Activated CD8-positive, alpha-beta T cell treated with anti-CD3 and anti-CD28 coated beads, Interleukin-2, amount 10 ng/mL, durations not matched to agents 7 days and 5 days (primary cell): ENCODE results near the gene SELENOS. TPM values are rescaled to one million over a fixed set of nuclear protein-coding genes. Genes with fewer than 3 reads are reported as not detected.

Experiments
- ATAC-seq: fragments of 150-1000 bp; cut with Tn5 transposase; one replicate; pipeline ENCODE4 v1.10.0; 2021; ENCODE audit warnings: moderate library complexity
- CTCF ChIA-PET: fragments of 350-600 bp; sonication (Branson Sonifier 250); formaldehyde crosslinking; loops from one replicate; lab custom pipeline; 2021; ENCODE audit warnings: antibody characterized with exemption; lab: Charles Lee
- POLR2A ChIA-PET: fragments of 350-600 bp; sonication (Branson Sonifier 250); formaldehyde crosslinking; loops from one replicate; lab custom pipeline; 2021; ENCODE audit warnings: antibody characterized with exemption; lab: Charles Lee
- DNase-seq: peaks from one replicate; pipeline ENCODE4 v3.0.0-alpha.2; 2020
- H3K27ac Mint-ChIP-seq: one replicate; pipeline ENCODE4 v1.8.0; 2021; ENCODE audit warnings: mild to moderate bottlenecking, mixed read lengths
- H3K27me3 Mint-ChIP-seq: one replicate; pipeline ENCODE4 v1.8.0; 2021; ENCODE audit warnings: low read depth, mixed read lengths
- H3K36me3 Mint-ChIP-seq: one replicate; pipeline ENCODE4 v1.8.0; 2021; ENCODE audit warnings: low read depth, mixed read lengths
- H3K4me1 Mint-ChIP-seq: one replicate; pipeline ENCODE4 v1.8.0; 2021; ENCODE audit warnings: low read depth, mixed read lengths
- H3K4me3 Mint-ChIP-seq: one replicate; pipeline ENCODE4 v1.8.0; 2021; ENCODE audit warnings: mild to moderate bottlenecking, mixed read lengths
- H3K9me3 Mint-ChIP-seq: one replicate; pipeline ENCODE4 v1.8.0; 2022; ENCODE audit warnings: mixed read lengths; ENCODE audit not compliant: insufficient read depth
- total RNA-seq, 2 experiments: library from RNA; stranded (reverse); gene quantifications; one replicate each; pipeline ENCODE4 v1.2.3, GENCODE V29; 2021

The SELENOS gene
- total RNA-seq, 2 experiments from 2014 or later: 29.8 to 32.2 TPM

- Mint-ChIP-seq H3K27me3 (no peaks in the 10 kb centered on the region), H3K4me1 (peaks cover 36% of the 10 kb centered on the region), H3K27ac (no peak overlapping the region), H3K36me3 (no peaks in the 10 kb centered on the region), H3K4me3 (no peak overlapping the region), H3K9me3 (no peaks in the 10 kb centered on the region)
- DNase-seq: no peak
- no peak for ATAC-seq
- ChIA-PET CTCF (interaction anchor here (1.1 to 4.2 kb wide), 4 partner anchors 19 to 317 kb away, joined by 3 to 42 read pairs (median 16); no protein-coding TSS in a partner anchor), POLR2A (interaction anchor here (0.6 to 2.7 kb wide), 5 partner anchors 21 to 716 kb away, joined by 3 to 36 read pairs (median 3); partner anchors contain the start of gene SNRPA1)
Observed at GRCh38 chr15:101318839-101319238, 41.6 kb upstream of the SELENOS start.

GRCh38 chr15:101318147-101318819 is 41.0 kb upstream of the SELENOS start:
- no peak overlapping the region for H3K27ac Mint-ChIP-seq
- CTCF ChIA-PET: interaction anchor here (1.1 to 4.2 kb wide), 6 partner anchors 12 to 323 kb away, joined by 3 to 42 read pairs (median 6); no protein-coding TSS in a partner anchor

DNA sequence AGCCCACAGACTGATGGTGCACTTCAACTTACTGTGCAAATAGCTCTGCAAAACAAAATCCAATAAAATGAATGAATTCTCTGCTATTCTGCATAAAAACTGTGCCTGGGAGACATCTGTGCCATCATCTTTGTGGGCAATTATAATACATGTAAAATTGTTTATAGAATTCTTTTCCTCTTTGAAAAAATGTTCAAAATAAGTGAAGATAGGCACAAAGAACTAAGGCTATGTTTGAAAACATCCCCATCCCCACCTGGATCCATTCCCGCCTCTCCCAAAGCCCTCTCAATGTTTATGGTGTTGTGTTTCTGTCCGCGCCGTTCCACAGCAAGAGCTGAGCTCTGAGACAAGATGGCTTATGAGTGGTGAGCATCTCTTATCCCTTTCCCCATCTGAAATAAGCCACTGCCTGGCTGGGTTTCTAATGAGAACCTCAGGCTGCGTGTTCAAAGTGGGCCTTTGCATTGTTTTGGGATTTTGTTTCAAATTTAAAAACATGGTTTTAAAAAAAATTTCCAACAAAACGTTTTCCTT is 40.1 kb upstream of the SELENOS start:
- Mint-ChIP-seq H3K27ac (peak overlapping the region; percentile 29), H3K4me1 (peaks cover 32% of the 10 kb centered on the region), H3K27me3 (no peaks in the 10 kb centered on the region), H3K36me3 (no peaks in the 10 kb centered on the region), H3K4me3 (no peak overlapping the region), H3K9me3 (no peaks in the 10 kb centered on the region)
- ChIA-PET POLR2A (no interaction called here), CTCF (interaction anchor here (1.2 to 4.2 kb wide), 3 partner anchors 11 to 324 kb away, joined by 5 to 30 read pairs (median 6); no protein-coding TSS in a partner anchor)
- DNase-seq (no peak), ATAC-seq (no peak)

More at GRCh38 chr15:101318147-101318819, 41.0 kb upstream of the SELENOS start:
- Mint-ChIP-seq H3K4me3 (no peak overlapping the region), H3K4me1 (peaks cover 36% of the 10 kb centered on the region), H3K27me3 (no peaks in the 10 kb centered on the region), H3K36me3 (no peaks in the 10 kb centered on the region), H3K9me3 (no peaks in the 10 kb centered on the region)
- POLR2A ChIA-PET: interaction anchor here (0.7 to 1.3 kb wide), 2 partner anchors 21 to 24 kb away, joined by 3 to 4 read pairs; partner anchors contain the start of gene SNRPA1
- DNase-seq (no peak), ATAC-seq (no peak)

GRCh38 chr15:101316529-101316928 is 39.2 kb upstream of the SELENOS start:
- ChIA-PET POLR2A (no interaction called here), CTCF (interaction anchor here (0.7 to 2.5 kb wide), 3 partner anchors 10 to 54 kb away, joined by 3 to 6 read pairs (median 3); no protein-coding TSS in a partner anchor)
- H3K27me3 Mint-ChIP-seq: no peaks in the 10 kb centered on the region
- no peaks in the 10 kb centered on the region for H3K9me3 Mint-ChIP-seq
- no peak overlapping the region for H3K27ac Mint-ChIP-seq
- ATAC-seq (no peak), DNase-seq (no peak)
- peaks cover 24% of the 10 kb centered on the region for H3K4me1 Mint-ChIP-seq
- no peak overlapping the region for H3K4me3 Mint-ChIP-seq
- H3K36me3 Mint-ChIP-seq: no peaks in the 10 kb centered on the region

DNA sequence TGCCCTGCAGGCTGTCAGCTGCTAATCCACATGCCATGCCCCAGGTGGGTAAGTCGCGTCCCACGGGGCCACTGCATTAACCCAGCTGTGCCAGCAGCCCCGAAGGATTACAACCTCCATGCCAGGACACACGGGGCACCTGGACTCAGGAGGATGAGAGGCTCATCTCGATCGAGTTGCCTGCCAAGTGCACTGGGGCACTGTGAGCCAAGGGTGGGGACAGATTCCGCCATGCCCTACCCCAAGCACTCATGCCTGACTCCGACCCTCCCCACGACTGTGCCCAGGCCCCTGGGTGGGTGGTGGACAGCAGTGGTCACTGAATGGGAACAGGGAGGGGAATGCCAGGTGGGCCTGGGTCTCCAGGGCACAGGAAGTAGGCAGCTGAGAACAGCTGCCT is 38.5 kb upstream of the SELENOS start:
- DNase-seq (no peak), ATAC-seq (no peak)
- Mint-ChIP-seq H3K4me1 (peaks cover 17% of the 10 kb centered on the region), H3K9me3 (no peaks in the 10 kb centered on the region), H3K36me3 (no peaks in the 10 kb centered on the region), H3K27ac (no peak overlapping the region), H3K4me3 (no peak overlapping the region), H3K27me3 (no peaks in the 10 kb centered on the region)
- ChIA-PET CTCF (interaction anchor here (0.7 to 2.5 kb wide), 2 partner anchors 9 to 53 kb away, joined by 3 to 6 read pairs; no protein-coding TSS in a partner anchor), POLR2A (no interaction called here)

DNA sequence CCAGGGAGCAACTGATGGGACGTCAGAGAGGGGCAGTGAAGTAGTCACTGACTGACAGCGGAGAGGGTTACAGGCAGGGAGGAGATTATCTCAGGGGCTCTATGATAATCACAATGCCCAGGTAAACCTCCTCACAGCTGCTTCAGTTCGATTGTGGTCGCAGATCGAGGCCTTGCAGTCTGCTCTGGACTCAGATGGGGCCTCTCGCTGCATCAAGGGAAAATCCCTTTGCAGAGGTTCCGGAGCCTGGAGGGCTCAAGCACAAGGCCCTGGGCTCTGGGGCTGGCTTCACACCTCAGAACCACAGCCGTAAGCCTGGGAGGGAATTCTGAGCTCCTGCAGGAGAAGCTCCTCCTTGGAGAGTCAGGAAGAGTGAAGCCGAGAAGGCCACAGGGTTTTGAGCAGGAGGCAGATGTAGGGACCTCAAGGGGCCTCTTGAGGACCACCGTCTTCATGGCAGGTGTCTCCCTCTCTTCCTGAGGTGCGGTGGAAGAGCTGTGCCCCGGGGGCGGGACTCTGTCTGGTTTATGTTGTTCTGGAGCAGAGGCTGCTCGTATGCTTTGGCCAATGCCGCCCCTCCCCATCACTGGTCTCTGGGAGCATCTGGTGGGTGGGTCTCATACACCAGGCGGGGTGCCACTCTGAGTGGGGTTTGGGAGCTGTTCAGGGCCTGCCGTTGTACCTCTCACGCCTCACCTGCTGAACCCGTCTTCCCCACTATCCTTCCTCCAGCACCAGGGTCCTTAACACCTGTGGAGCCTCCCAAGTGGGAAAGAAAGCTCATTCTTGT is 37.2 kb upstream of the SELENOS start:
- DNase-seq (no peak), ATAC-seq (no peak)
- ChIA-PET POLR2A (no interaction called here), CTCF (interaction anchor here (0.8 kb wide), 1 partner anchor 15 kb away, joined by 3 read pairs; no protein-coding TSS in a partner anchor)
- Mint-ChIP-seq H3K36me3 (no peaks in the 10 kb centered on the region), H3K4me3 (no peak overlapping the region), H3K9me3 (no peaks in the 10 kb centered on the region), H3K4me1 (peaks cover 6% of the 10 kb centered on the region), H3K27me3 (no peaks in the 10 kb centered on the region), H3K27ac (no peak overlapping the region)

DNA sequence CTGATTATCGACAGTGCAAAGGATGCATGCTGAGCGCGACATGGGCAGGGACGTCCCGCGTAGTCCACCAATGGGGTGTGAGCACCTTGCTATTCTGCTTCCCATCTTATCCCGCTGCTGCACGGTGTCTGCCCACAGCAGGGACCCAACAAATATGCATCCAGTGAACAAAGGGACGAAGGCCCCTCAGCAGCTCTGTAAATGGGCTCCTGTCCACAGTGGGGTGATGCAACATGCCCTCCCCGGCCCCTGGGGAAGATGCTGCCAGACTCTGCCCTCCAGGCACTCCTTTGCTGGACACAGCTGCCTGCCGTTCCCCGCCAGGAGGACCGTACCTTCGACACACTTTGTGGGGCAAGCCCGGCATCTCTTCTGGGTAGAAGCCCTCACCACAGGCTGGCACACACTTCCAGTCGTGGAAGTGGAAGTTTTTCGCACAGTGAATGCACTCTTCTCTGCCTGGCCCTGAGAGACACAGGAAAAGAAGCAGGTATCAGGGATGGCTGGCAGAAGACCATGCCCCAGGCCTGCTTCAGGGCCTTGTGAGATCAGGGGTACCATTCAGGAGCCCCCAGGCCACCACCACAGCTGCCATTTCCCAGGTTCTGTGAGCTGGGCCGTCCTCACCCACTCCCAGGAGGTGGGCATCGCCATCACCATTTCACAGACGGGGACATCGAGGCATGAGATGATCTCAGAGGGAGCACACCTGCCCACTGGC is 35.9 kb upstream of the SELENOS start:
- ChIA-PET CTCF (interaction anchor here (1.1 to 1.6 kb wide), 2 partner anchors 11 to 189 kb away, joined by 3 to 4 read pairs; no protein-coding TSS in a partner anchor), POLR2A (interaction anchor here (1.1 kb wide), 1 partner anchor 15 kb away, joined by 4 read pairs; no protein-coding TSS in a partner anchor)
- ATAC-seq: no peak
- Mint-ChIP-seq H3K9me3 (no peaks in the 10 kb centered on the region), H3K4me1 (peaks cover 3% of the 10 kb centered on the region), H3K36me3 (no peaks in the 10 kb centered on the region), H3K4me3 (no peak overlapping the region), H3K27me3 (no peaks in the 10 kb centered on the region), H3K27ac (no peak overlapping the region)
- DNase-seq: no peak

GRCh38 chr15:101310508-101310907 is 33.2 kb upstream of the SELENOS start:
- ChIA-PET POLR2A (no interaction called here), CTCF (interaction anchor here (0.6 kb wide), 1 partner anchor 53 kb away, joined by 4 read pairs; no protein-coding TSS in a partner anchor)
- DNase-seq: no peak

DNA sequence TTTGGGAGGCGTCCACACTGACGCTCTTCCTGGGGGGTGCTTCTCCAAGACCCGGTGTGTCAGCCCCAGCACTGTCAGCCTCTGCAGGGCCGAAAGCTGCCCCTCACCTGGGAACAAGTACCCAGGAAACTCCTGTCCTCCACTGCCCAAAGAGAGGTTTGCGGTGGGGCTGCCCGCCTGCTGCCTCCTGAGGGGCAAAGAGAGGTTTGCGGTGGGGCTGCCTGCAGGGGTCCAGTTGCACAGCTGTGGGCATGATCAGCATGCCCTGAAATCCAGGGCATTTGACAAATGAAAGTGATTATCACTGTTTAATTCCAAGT is 32.8 kb upstream of the SELENOS start:
- DNase-seq (no peak), ATAC-seq (no peak)
- H3K27ac Mint-ChIP-seq: no peak overlapping the region
- H3K9me3 Mint-ChIP-seq: no peaks in the 10 kb centered on the region
- no peaks in the 10 kb centered on the region for H3K4me1 Mint-ChIP-seq
- no peaks in the 10 kb centered on the region for H3K27me3 Mint-ChIP-seq
- no peak overlapping the region for H3K4me3 Mint-ChIP-seq
- H3K36me3 Mint-ChIP-seq: no peaks in the 10 kb centered on the region
- CTCF ChIA-PET: interaction anchor here (0.6 kb wide), 1 partner anchor 53 kb away, joined by 4 read pairs; no protein-coding TSS in a partner anchor
- POLR2A ChIA-PET: no interaction called here

More at GRCh38 chr15:101310508-101310907, 33.2 kb upstream of the SELENOS start:
- H3K27me3 Mint-ChIP-seq: no peaks in the 10 kb centered on the region
- no peak overlapping the region for H3K27ac Mint-ChIP-seq
- no peaks in the 10 kb centered on the region for H3K36me3 Mint-ChIP-seq
- no peaks in the 10 kb centered on the region for H3K9me3 Mint-ChIP-seq
- no peaks in the 10 kb centered on the region for H3K4me1 Mint-ChIP-seq
- ATAC-seq: no peak
- H3K4me3 Mint-ChIP-seq: no peak overlapping the region

DNA sequence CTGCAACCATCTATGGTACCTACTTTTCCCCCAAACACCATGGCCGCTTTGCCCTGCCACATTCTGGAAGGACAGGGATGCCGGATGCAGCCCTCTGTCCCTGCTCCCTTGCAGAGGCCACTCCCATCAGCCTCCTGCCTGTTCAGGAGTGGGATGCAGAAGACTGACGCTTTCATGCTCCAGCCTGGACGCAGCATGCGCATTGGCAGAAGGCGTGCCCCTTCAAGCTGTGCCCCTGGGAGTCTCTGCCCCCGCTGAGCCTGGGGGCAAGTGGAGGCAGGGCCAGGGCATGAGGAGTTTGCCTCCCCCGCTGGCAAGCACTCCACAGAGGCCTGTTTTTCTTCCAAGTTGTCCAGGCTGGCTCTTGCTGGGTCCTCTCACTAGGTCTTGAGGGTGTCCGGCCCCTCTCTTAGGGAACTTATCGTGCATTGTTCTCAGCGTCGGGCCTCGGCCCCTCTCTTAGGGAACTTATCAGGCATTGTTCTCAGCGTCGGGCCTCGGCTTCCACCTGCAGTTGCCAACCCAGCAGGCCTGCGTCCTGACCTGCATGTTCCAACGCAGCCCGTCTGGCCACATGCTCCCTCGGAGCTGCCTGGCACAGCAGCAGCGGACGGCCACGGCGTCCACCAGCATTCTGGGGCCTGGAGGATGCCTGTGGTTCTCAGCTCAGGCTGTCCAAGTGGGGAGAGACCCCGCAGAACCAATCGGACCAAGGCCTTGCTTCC is 32.3 kb upstream of the SELENOS start:
- Mint-ChIP-seq H3K4me1 (no peaks in the 10 kb centered on the region), H3K4me3 (no peak overlapping the region), H3K27ac (no peak overlapping the region), H3K27me3 (no peaks in the 10 kb centered on the region), H3K36me3 (no peaks in the 10 kb centered on the region), H3K9me3 (no peaks in the 10 kb centered on the region)
- ATAC-seq (no peak), DNase-seq (no peak)
- CTCF ChIA-PET: interaction anchor here (0.9 to 1.2 kb wide), 2 partner anchors 11 kb away, joined by 5 read pairs; no protein-coding TSS in a partner anchor
- POLR2A ChIA-PET: no interaction called here
